HepG2 (cell line): Measurements from ENCODE around the gene CCDC57. TPM values are rescaled to one million over a fixed set of nuclear protein-coding genes. Genes with fewer than 3 reads are reported as not detected.

Experiments
- ARHGAP35 ChIP-seq: sonication (generic); formaldehyde crosslinking; IDR thresholded peaks from 2 replicates; pipeline ENCODE4 v1.9.0; 2022; ENCODE audit warnings: mild to moderate bottlenecking, inconsistent platforms, moderate library complexity, missing genetic modification reagents, borderline replicate concordance
- ARID5B ChIP-seq: IDR thresholded peaks from 2 replicates; pipeline ENCODE4 v1.4.0; 2020; ENCODE audit warnings: mild to moderate bottlenecking, missing genetic modification reagents
- CREB3 ChIP-seq: sonication (generic); formaldehyde crosslinking; IDR thresholded peaks from 2 replicates; pipeline ENCODE4 v1.5.0; 2020; ENCODE audit warnings: missing genetic modification reagents
- DDIT3 ChIP-seq: sonication (generic); formaldehyde crosslinking; IDR thresholded peaks from 2 replicates; pipeline ENCODE4 v1.4.0; 2020; ENCODE audit warnings: mild to moderate bottlenecking, missing genetic modification reagents
- FOSL2 ChIP-seq: sonication (generic); formaldehyde crosslinking; IDR thresholded peaks from 2 replicates; pipeline ENCODE4 v1.4.0; 2020; ENCODE audit warnings: missing genetic modification reagents
- FOXC1 ChIP-seq: sonication (generic); formaldehyde crosslinking; IDR thresholded peaks from 2 replicates; pipeline ENCODE4 v1.8.0; 2022; ENCODE audit warnings: mild to moderate bottlenecking, missing genetic modification reagents, borderline replicate concordance
- FUBP1 ChIP-seq: sonication (generic); formaldehyde crosslinking; IDR thresholded peaks from 2 replicates; pipeline ENCODE4 v1.5.1; 2020; ENCODE audit warnings: missing genetic modification reagents, mild to moderate bottlenecking, borderline replicate concordance
- GZF1 ChIP-seq: sonication (generic); formaldehyde crosslinking; IDR thresholded peaks from 2 replicates; pipeline ENCODE4 v1.5.1; 2020; ENCODE audit warnings: mild to moderate bottlenecking, missing genetic modification reagents
- MATR3 ChIP-seq: sonication (generic); formaldehyde crosslinking; IDR thresholded peaks from 2 replicates; pipeline ENCODE4 v1.4.0; 2020; ENCODE audit warnings: missing genetic modification reagents
- THAP11 ChIP-seq: IDR thresholded peaks from 2 replicates; pipeline ENCODE4 v1.6.1; 2016; ENCODE audit warnings: missing biosample characterization, missing genetic modification reagents
- ZNF281 ChIP-seq: sonication (generic); formaldehyde crosslinking; IDR thresholded peaks from 2 replicates; pipeline ENCODE4 v1.4.0; 2020; ENCODE audit warnings: missing genetic modification reagents, borderline replicate concordance
- ZNF354B ChIP-seq: sonication (generic); formaldehyde crosslinking; IDR thresholded peaks from 2 replicates; pipeline ENCODE4 v1.8.0; 2022; ENCODE audit warnings: mild to moderate bottlenecking, missing genetic modification reagents
- ZNF503 ChIP-seq: sonication (generic); formaldehyde crosslinking; IDR thresholded peaks from 2 replicates; pipeline ENCODE4 v1.4.0; 2020; ENCODE audit warnings: missing genetic modification reagents
- ZNF558 ChIP-seq: sonication (generic); formaldehyde crosslinking; IDR thresholded peaks from 2 replicates; pipeline ENCODE4 v1.9.0; 2022; ENCODE audit warnings: mild to moderate bottlenecking, missing genetic modification reagents, borderline replicate concordance
- ZNF709 ChIP-seq: sonication (generic); formaldehyde crosslinking; IDR thresholded peaks from 2 replicates; pipeline ENCODE4 v1.5.0; 2020; ENCODE audit warnings: mild to moderate bottlenecking, missing genetic modification reagents
- ZSCAN22 ChIP-seq: sonication (generic); formaldehyde crosslinking; IDR thresholded peaks from 2 replicates; pipeline ENCODE4 v1.4.0; 2020; ENCODE audit warnings: mild to moderate bottlenecking, missing genetic modification reagents
- polyA plus RNA-seq, 8 experiments: library from polyadenylated mRNA; depleted of rRNA in 3 of 8; stranded (reverse) in 7 of 8; unstranded in 1 of 8; fragments of >200 nt; fragmentation: Illumina TruSeq in 4 of 8; extraction: Trizol in 4 of 8; gene quantifications; 2 replicates each; pipeline versions ENCODE4 v1.2.1 to v1.2.3, GENCODE V29; 2011 to 2016; ENCODE audit warnings: low read depth in 4 of 8, missing spikeins in 1 of 8, mixed read lengths in 1 of 8; ENCODE audit not compliant: insufficient read depth in 1 of 8
- total RNA-seq, 5 experiments: library from RNA; depleted of rRNA; stranded (reverse); fragments of >200 nt; fragmentation: Illumina TruSeq; extraction: Trizol; gene quantifications; 2 replicates each; pipeline ENCODE4 v1.2.3, GENCODE V29; 2016; ENCODE audit warnings: low read depth in 1 of 5

The CCDC57 gene
- total and polyA plus RNA-seq, 2 of the 13 experiments (the other 11 are each of a cell fraction or from before 2014, with no cell fraction given), result 59.3 to 59.9 TPM

- TF ChIP-seq ZNF558 (CRISPR knock-in tag) (peak; percentile 15; the same call in 1 of the 2 replicates), ZNF503 (CRISPR knock-in tag) (peak; percentile 43; the same call in 1 of the 2 replicates), ZNF709 (CRISPR knock-in tag) (no peak), FUBP1 (peak; percentile 88), FOXC1 (peak; percentile 77), DDIT3 (CRISPR knock-in tag) (no peak), ZNF354B (no peak), ZSCAN22 (CRISPR knock-in tag) (no peak), ARID5B (CRISPR knock-in tag) (no peak), THAP11 (CRISPR knock-in tag) (0 out of 2 replicates have a peak, but pooled peaks have one; percentile 23), ARHGAP35 (CRISPR knock-in tag) (no peak), MATR3 (0 out of 2 replicates have a peak, but pooled peaks have one; percentile 60), FOSL2 (0 out of 2 replicates have a peak, but pooled peaks have one; percentile 10), GZF1 (CRISPR knock-in tag) (no peak), CREB3 (CRISPR knock-in tag) (no peak), ZNF281 (peak; percentile 15; the same call in 1 of the 2 replicates)
Measured at GRCh38 chr17:82241926-82242697, 29.5 kb upstream of the CCDC57 start (continued).
